SK-N-SH (cell line): ENCODE results near the gene TBXAS1. TPM values are rescaled to one million over a fixed set of nuclear protein-coding genes. Genes with fewer than 3 reads are reported as not detected.

Experiments used
- CTCF ChIA-PET: fragments of 300-600, 350-600 bp; formaldehyde crosslinking; extraction: SDS; loops from one replicate; lab custom pipeline; 2021; lab: Yijun Ruan, JAX
- POLR2A ChIA-PET: fragments of 350-600 bp; sonication (Branson Sonifier 250); formaldehyde crosslinking; extraction: SDS; loops from one replicate; lab custom pipeline; 2020; ENCODE audit warnings: antibody characterized with exemption, inconsistent platforms; lab: Yijun Ruan, JAX
- DNase-seq: peaks from one replicate; pipeline ENCODE4 v3.0.0; 2012
- H2AFZ ChIP-seq: fragments of 200-600 bp; sonication (generic); 2 replicates; pipeline ENCODE4 v1.8.1; 2016; ENCODE audit warnings: antibody characterized with exemption, mild to moderate bottlenecking, low read depth
- H3F3A ChIP-seq: fragments of 200-600 bp; sonication (generic); replicated peaks from 2 replicates; pipeline ENCODE3; 2016; ENCODE audit warnings: antibody characterized with exemption, mild to moderate bottlenecking; ENCODE audit not compliant: insufficient read depth
- H3K27ac ChIP-seq, 2 experiments: fragments of 200-500 bp in 1 of 2; fragments of 200-600 bp in 1 of 2; sonication (Bioruptor generic) in 1 of 2; sonication (generic), shearing (Covaris generic) in 1 of 2; 2 replicates each; pipeline versions ENCODE4 v1.5.1 to v1.6.1; 2014 to 2016; ENCODE audit warnings: low read depth in 2 of 2, inconsistent platforms in 1 of 2, low read length in 1 of 2, mild to moderate bottlenecking in 1 of 2, mixed read lengths in 1 of 2
- H3K27me3 ChIP-seq: fragments of 200-600 bp; sonication (generic), shearing (Covaris generic); 2 replicates; pipeline ENCODE4 v1.6.1; 2016; ENCODE audit warnings: mixed run types; ENCODE audit not compliant: insufficient read depth
- H3K36me3 ChIP-seq, 2 experiments: fragments of 200-500 bp in 1 of 2; fragments of 200-600 bp in 1 of 2; sonication (Bioruptor generic) in 1 of 2; sonication (generic) in 1 of 2; replicated peaks in 1 of 2; 2 replicates each; pipeline versions ENCODE3 to v1.5.1; 2014 to 2016; ENCODE audit warnings: low read length in 1 of 2, mild to moderate bottlenecking in 1 of 2; ENCODE audit not compliant: insufficient read depth in 2 of 2, control insufficient read depth in 1 of 2
- H3K4me1 ChIP-seq, 2 experiments: fragments of 200-500 bp in 1 of 2; fragments of 200-600 bp in 1 of 2; sonication (Bioruptor generic) in 1 of 2; sonication (generic), shearing (Covaris generic) in 1 of 2; 2 replicates each; pipeline versions ENCODE4 v1.5.1 to v1.6.1; 2014 to 2016; ENCODE audit warnings: low read depth in 1 of 2, low read length in 1 of 2, mixed run types in 1 of 2; ENCODE audit not compliant: insufficient read depth in 2 of 2, control insufficient read depth in 1 of 2
- H3K4me2 ChIP-seq: fragments of 200-600 bp; sonication (generic), shearing (Covaris generic); 2 replicates; pipeline ENCODE4 v1.6.1; 2017; ENCODE audit warnings: mixed run types
- H3K4me3 ChIP-seq, 2 experiments: fragments of 200-500 bp in 1 of 2; fragments of 200-600 bp in 1 of 2; sonication (Bioruptor generic) in 1 of 2; sonication (generic), shearing (Covaris generic) in 1 of 2; 2 replicates each; pipeline versions ENCODE4 v1.5.1 to v1.8.1; 2014 to 2016; ENCODE audit warnings: low read depth in 2 of 2, inconsistent platforms in 1 of 2, low read length in 1 of 2, mild to moderate bottlenecking in 1 of 2, mixed read lengths in 1 of 2, moderate library complexity in 1 of 2
- H3K79me2 ChIP-seq: fragments of 200-600 bp; sonication (generic); 2 replicates; pipeline ENCODE4 v1.8.1; 2017; ENCODE audit warnings: mild to moderate bottlenecking; ENCODE audit not compliant: insufficient read depth
- H3K9ac ChIP-seq: fragments of 200-600 bp; sonication (generic); 2 replicates; pipeline ENCODE4 v1.6.1; 2017; ENCODE audit warnings: mixed run types
- H3K9me2 ChIP-seq: fragments of 200-600 bp; sonication (generic); 2 replicates; pipeline ENCODE4 v1.6.1; 2017; ENCODE audit warnings: mixed run types
- H3K9me3 ChIP-seq: fragments of 200-600 bp; sonication (generic); 2 replicates; pipeline ENCODE4 v1.6.1; 2017; ENCODE audit warnings: mixed run types, mild to moderate bottlenecking, moderate library complexity
- H4K20me1 ChIP-seq: fragments of 200-600 bp; sonication (generic); 2 replicates; pipeline ENCODE4 v1.6.1; 2017; ENCODE audit warnings: mild to moderate bottlenecking, mixed run types; ENCODE audit not compliant: insufficient read depth
- ELF1 ChIP-seq: IDR thresholded peaks from 2 replicates; pipeline ENCODE4 v1.4.0; 2012
- EP300 ChIP-seq, 2 experiments: IDR thresholded peaks; 2 replicates each; pipeline versions ENCODE4 v1.4.0 to v1.6.1; 2012; ENCODE audit warnings: borderline replicate concordance in 1 of 2, low read depth in 1 of 2, low read length in 1 of 2
- FOSL2 ChIP-seq: IDR thresholded peaks from 2 replicates; pipeline ENCODE4 v1.4.0; 2012; ENCODE audit warnings: low read depth, mild to moderate bottlenecking, moderate library complexity, borderline replicate concordance
- FOXJ3 ChIP-seq: sonication (generic); formaldehyde crosslinking; IDR thresholded peaks from 2 replicates; pipeline ENCODE4 v1.5.1; 2020; ENCODE audit warnings: mild to moderate bottlenecking, missing genetic modification reagents
- GABPA ChIP-seq: IDR thresholded peaks from 2 replicates; pipeline ENCODE4 v1.4.0; 2012; ENCODE audit warnings: low read depth, mild to moderate bottlenecking
- GATA2 ChIP-seq: sonication (generic); formaldehyde crosslinking; IDR thresholded peaks from 2 replicates; pipeline ENCODE4 v1.5.0; 2020; ENCODE audit warnings: mild to moderate bottlenecking, missing genetic modification reagents
- JUND ChIP-seq: IDR thresholded peaks from 2 replicates; pipeline ENCODE4 v1.4.0; 2012
- MAX ChIP-seq: IDR thresholded peaks from 2 replicates; pipeline ENCODE4 v1.4.0; 2012; ENCODE audit warnings: low read depth
- MEF2A ChIP-seq: IDR thresholded peaks from 2 replicates; pipeline ENCODE4 v1.4.0; 2012; ENCODE audit warnings: low read depth, borderline replicate concordance
- MXI1 ChIP-seq: IDR thresholded peaks from 2 replicates; pipeline ENCODE4 v1.6.1; 2012; ENCODE audit warnings: mild to moderate bottlenecking, low read depth, low read length, improper control_type of control experiment
- NRF1 ChIP-seq: IDR thresholded peaks from 2 replicates; pipeline ENCODE4 v1.6.1; 2012; ENCODE audit warnings: low read depth, mild to moderate bottlenecking, low read length
- PBX3 ChIP-seq: IDR thresholded peaks from 2 replicates; pipeline ENCODE4; 2012
- POLR2AphosphoS5 ChIP-seq: IDR thresholded peaks from 2 replicates; pipeline ENCODE4 v1.6.1; 2012; ENCODE audit warnings: low read depth, low read length
- RAD21 ChIP-seq: IDR thresholded peaks from 2 replicates; pipeline ENCODE4 v1.6.1; 2012; ENCODE audit warnings: mild to moderate bottlenecking, low read length
- RFX5 ChIP-seq: IDR thresholded peaks from 2 replicates; pipeline ENCODE4 v1.6.1; 2012; ENCODE audit warnings: mild to moderate bottlenecking, improper control_type of control experiment, low read length
- USF1 ChIP-seq: IDR thresholded peaks from 2 replicates; pipeline ENCODE4 v1.4.0; 2012; ENCODE audit warnings: low read depth, borderline replicate concordance
- ZBTB33 ChIP-seq: IDR thresholded peaks from 2 replicates; pipeline ENCODE4 v1.4.0; 2012; ENCODE audit warnings: low read depth, borderline replicate concordance
- WGBS: methylation state at CpG from one replicate; pipeline ENCODE4 v1.1.6; 2017; ENCODE audit warnings: low lambda C conversion rate; 5-methylcytosine and 5-hydroxymethylcytosine counted together
- polyA plus RNA-seq, 3 experiments: library from polyadenylated mRNA; depleted of rRNA; stranded (reverse); fragments of >200 nt; gene quantifications; 2 replicates each; pipeline ENCODE4 v1.2.3, GENCODE V29; 2012
- TF ChIP-seq, protein P1 (sequence below): fragments of 150-350 bp; IDR thresholded peaks from 2 replicates; pipeline ENCODE4 v1.6.1; 2016; ENCODE audit warnings: mild to moderate bottlenecking, low read depth, low read length
- TF ChIP-seq, protein P2 (sequence below): fragments of 200-600 bp; sonication (generic); IDR thresholded peaks from 2 replicates; pipeline ENCODE4 v1.6.1; 2017; ENCODE audit warnings: antibody characterized with exemption, mild to moderate bottlenecking, moderate library complexity

The TBXAS1 gene
- polyA plus RNA-seq, 1 of the 3 experiments (the other 2 are of a cell fraction) = 4.4 TPM

DNA sequence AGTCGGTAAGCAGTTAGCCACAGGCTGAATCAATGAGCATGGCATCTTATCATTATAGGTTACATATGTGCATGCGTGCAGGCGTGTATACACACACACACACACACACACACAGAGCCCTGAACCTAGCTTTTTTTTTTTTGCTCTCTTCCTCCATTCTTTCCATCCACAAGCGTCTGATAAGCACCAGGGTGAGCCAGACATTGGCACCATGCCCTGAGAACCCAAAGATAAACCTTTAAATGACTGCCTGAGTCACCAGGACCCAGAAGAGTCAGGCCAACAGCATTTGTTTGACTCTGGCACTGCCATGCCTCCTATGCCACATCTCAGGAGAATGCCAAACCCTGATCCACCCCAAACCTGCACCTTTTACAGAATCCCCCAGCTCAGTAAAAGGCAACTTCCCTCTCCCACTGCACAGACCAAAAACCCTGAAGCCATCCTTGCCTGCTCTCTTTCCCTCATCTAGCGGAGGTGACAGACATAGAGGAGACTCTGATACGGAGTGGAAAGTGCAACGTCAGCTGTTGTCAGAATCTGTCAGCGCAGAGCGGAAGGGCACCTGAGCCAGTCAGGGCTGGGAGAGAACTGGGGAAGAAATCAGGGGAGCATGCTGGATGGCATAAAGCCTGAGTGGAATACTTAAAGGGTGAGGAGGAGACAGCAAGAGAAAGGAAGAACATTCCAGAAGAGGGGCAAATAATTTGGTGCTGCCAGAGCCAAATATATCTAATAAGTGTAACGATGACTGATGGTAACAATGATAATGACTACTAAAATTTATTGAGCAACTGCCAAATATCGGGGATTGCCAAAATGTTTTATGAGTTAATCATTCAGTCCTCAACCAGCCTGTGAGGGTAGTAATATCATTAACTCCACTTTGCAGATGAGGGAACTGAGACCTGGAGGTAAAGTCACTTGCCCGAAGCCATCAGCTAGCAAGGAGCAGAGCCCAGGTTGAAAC is 230.5 kb downstream of the TBXAS1 start (continued):
- TF ChIP-seq USF1 (no peak), NRF1 (no peak), POLR2AphosphoS5 (peak; percentile 42; the same call in 1 of the 2 replicates), FOXJ3 (CRISPR knock-in tag) (peak; percentile 59; the same call in 1 of the 2 replicates), RAD21 (no peak), MEF2A (no peak), RFX5 (no peak)
- TF ChIP-seq, protein P1, sequence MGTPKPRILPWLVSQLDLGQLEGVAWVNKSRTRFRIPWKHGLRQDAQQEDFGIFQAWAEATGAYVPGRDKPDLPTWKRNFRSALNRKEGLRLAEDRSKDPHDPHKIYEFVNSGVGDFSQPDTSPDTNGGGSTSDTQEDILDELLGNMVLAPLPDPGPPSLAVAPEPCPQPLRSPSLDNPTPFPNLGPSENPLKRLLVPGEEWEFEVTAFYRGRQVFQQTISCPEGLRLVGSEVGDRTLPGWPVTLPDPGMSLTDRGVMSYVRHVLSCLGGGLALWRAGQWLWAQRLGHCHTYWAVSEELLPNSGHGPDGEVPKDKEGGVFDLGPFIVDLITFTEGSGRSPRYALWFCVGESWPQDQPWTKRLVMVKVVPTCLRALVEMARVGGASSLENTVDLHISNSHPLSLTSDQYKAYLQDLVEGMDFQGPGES = no peak
- TF ChIP-seq, protein P2, sequence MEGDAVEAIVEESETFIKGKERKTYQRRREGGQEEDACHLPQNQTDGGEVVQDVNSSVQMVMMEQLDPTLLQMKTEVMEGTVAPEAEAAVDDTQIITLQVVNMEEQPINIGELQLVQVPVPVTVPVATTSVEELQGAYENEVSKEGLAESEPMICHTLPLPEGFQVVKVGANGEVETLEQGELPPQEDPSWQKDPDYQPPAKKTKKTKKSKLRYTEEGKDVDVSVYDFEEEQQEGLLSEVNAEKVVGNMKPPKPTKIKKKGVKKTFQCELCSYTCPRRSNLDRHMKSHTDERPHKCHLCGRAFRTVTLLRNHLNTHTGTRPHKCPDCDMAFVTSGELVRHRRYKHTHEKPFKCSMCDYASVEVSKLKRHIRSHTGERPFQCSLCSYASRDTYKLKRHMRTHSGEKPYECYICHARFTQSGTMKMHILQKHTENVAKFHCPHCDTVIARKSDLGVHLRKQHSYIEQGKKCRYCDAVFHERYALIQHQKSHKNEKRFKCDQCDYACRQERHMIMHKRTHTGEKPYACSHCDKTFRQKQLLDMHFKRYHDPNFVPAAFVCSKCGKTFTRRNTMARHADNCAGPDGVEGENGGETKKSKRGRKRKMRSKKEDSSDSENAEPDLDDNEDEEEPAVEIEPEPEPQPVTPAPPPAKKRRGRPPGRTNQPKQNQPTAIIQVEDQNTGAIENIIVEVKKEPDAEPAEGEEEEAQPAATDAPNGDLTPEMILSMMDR = no peak

DNA sequence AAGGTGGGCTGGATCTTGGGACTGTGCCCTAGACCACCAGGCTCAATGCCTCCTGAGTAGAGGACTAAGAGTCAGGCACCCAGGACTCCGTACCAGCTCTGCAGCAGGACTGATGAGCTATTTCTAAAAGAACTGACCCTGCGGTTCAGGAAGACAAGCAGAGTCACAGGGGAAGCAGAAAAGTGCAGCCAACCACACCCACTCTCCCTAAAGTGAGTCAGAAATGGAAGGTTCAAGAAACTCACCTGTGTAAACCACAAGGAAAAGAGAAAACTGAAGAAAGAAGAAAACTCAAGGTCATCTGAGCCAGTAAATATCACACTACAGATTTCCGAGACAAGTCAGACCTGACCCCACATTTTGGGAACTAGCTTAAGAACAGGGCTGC is 231.2 kb downstream of the TBXAS1 start:
- no peaks in the 10 kb centered on the region for H3K27me3 ChIP-seq
- POLR2A ChIA-PET = no interaction called here
- no peak for TF ChIP-seq MXI1
- no peak for TF ChIP-seq RFX5
- TF ChIP-seq EP300 (IDR thresholded peaks at IDR 0.05; ENCODE audit: borderline replicate concordance in 1 of 2, low read depth in 1 of 2, low read length in 1 of 2) = no peak
- TF ChIP-seq FOSL2 = no peak
- TF ChIP-seq ZBTB33 = no peak
- no peak for TF ChIP-seq ELF1
- TF ChIP-seq PBX3 = no peak
- TF ChIP-seq JUND = no peak
- no peak for TF ChIP-seq MAX
- TF ChIP-seq NRF1 = no peak
- TF ChIP-seq GATA2 (CRISPR knock-in tag) = no peak
- TF ChIP-seq GABPA = no peak
- TF ChIP-seq, all 33 proteins: peak for 0
- Histone ChIP-seq H3K27ac (peak overlapping the region in 1 of 2 experiments; percentile 66; a peak in 3 of 4 replicates), H3K9me2 (no peaks in the 10 kb centered on the region), H3K79me2 (0 out of 2 replicates have a peak, but pooled peaks cover 5% of the 10 kb centered on the region), H3K36me3 (no peaks in the 10 kb centered on the region), H2AFZ (no peak overlapping the region), H3K4me3 (no peak overlapping the region), H3K4me2 (peak overlapping the region; percentile 58; the same call in 1 of the 2 replicates), H3K9ac (no peak overlapping the region), H3F3A (peaks cover 20% of the 10 kb centered on the region), H3K9me3 (no peaks in the 10 kb centered on the region), H3K4me1 (peaks cover 18 to 34% of the 10 kb centered on the region in 2 experiments), H4K20me1 (no peaks in the 10 kb centered on the region)
- no peak for DNase-seq
- CTCF ChIA-PET = interaction anchor here (0.6 to 1.4 kb wide), 5 partner anchors 17 to 58 kb away, joined by 3 to 4 read pairs (median 3); no protein-coding TSS in a partner anchor
- 94% methylated on average over 3 of the region's 3 CpGs for WGBS
